H9 (cell line): ENCODE measurements around the gene ISYNA1. TPM values are rescaled to one million over a fixed set of nuclear protein-coding genes. Genes with fewer than 3 reads are reported as not detected.

Experiments used
- DNase-seq: peaks from one replicate; pipeline ENCODE4 v3.0.0-alpha.2; 2017
- H2AFZ ChIP-seq: one replicate; pipeline ENCODE4 v1.6.1; 2013; ENCODE audit warnings: mild to moderate bottlenecking, low read length, control low read depth, moderate library complexity
- H2AK5ac ChIP-seq: 2 replicates; pipeline ENCODE4 v1.6.1; 2013; ENCODE audit warnings: low read length, control low read depth, mixed read lengths; ENCODE audit not compliant: insufficient read length
- H2BK120ac ChIP-seq: one replicate; pipeline ENCODE4 v1.6.1; 2013; ENCODE audit warnings: low read depth, mild to moderate bottlenecking, low read length, control low read depth, inconsistent platforms; ENCODE audit not compliant: poor library complexity, severe bottlenecking
- H2BK12ac ChIP-seq: 2 replicates; pipeline ENCODE4 v1.6.1; 2013; ENCODE audit warnings: low read length, control low read depth, mixed read lengths, low read depth; ENCODE audit not compliant: insufficient read length
- H2BK15ac ChIP-seq: 2 replicates; pipeline ENCODE4 v1.6.1; 2013; ENCODE audit warnings: low read depth, low read length, control low read depth
- H2BK20ac ChIP-seq: one replicate; pipeline ENCODE4 v1.6.1; 2013; ENCODE audit warnings: low read depth, mild to moderate bottlenecking, low read length, control low read depth, inconsistent platforms; ENCODE audit not compliant: poor library complexity, severe bottlenecking
- H2BK5ac ChIP-seq: 2 replicates; pipeline ENCODE4 v1.6.1; 2013; ENCODE audit warnings: low read length, control low read depth, mixed read lengths; ENCODE audit not compliant: insufficient read length
- H3K14ac ChIP-seq: 2 replicates; pipeline ENCODE4 v1.6.1; 2013; ENCODE audit warnings: low read length, control low read depth; ENCODE audit not compliant: insufficient read depth
- H3K18ac ChIP-seq: 2 replicates; pipeline ENCODE4 v1.6.1; 2013; ENCODE audit warnings: low read depth, mild to moderate bottlenecking, mixed read lengths, low read length, control low read depth; ENCODE audit not compliant: insufficient read length
- H3K23ac ChIP-seq: 2 replicates; pipeline ENCODE4 v1.6.1; 2013; ENCODE audit warnings: low read length, control low read depth, mixed read lengths, low read depth; ENCODE audit not compliant: insufficient read length
- H3K23me2 ChIP-seq: 2 replicates; pipeline ENCODE4 v1.6.1; 2013; ENCODE audit warnings: low read depth, mild to moderate bottlenecking, mixed read lengths, low read length, control low read depth; ENCODE audit not compliant: insufficient read length, poor library complexity, severe bottlenecking
- H3K27ac ChIP-seq: 2 replicates; pipeline ENCODE4 v1.5.1; 2013; ENCODE audit warnings: low read length, control low read depth, mixed read lengths, low read depth; ENCODE audit not compliant: insufficient read length
- H3K27me3 ChIP-seq: 2 replicates; pipeline ENCODE4 v1.6.1; 2013; ENCODE audit warnings: low read length, control low read depth, inconsistent platforms; ENCODE audit not compliant: insufficient read depth
- H3K4ac ChIP-seq: 2 replicates; pipeline ENCODE4 v1.6.1; 2013; ENCODE audit warnings: low read depth, mild to moderate bottlenecking, control low read depth, inconsistent platforms, low read length, moderate library complexity
- H3K4me1 ChIP-seq: 2 replicates; pipeline ENCODE4 v1.6.1; 2013; ENCODE audit warnings: low read length, control low read depth, inconsistent platforms; ENCODE audit not compliant: insufficient read depth
- H3K4me2 ChIP-seq: 2 replicates; pipeline ENCODE4 v1.6.1; 2013; ENCODE audit warnings: low read length, control low read depth, mixed read lengths; ENCODE audit not compliant: insufficient read length, insufficient read depth
- H3K56ac ChIP-seq: 2 replicates; pipeline ENCODE4 v1.6.1; 2013; ENCODE audit warnings: low read depth, mild to moderate bottlenecking, mixed read lengths, low read length, control low read depth; ENCODE audit not compliant: insufficient read length
- H3K79me1 ChIP-seq: 2 replicates; pipeline ENCODE4 v1.6.1; 2013; ENCODE audit warnings: low read depth, mild to moderate bottlenecking, moderate library complexity, low read length, control low read depth, inconsistent platforms; ENCODE audit not compliant: insufficient read depth, poor library complexity, severe bottlenecking
- H3K79me2 ChIP-seq: 2 replicates; pipeline ENCODE4 v1.6.1; 2013; ENCODE audit warnings: low read length, control low read depth, inconsistent platforms; ENCODE audit not compliant: insufficient read depth
- H3K9ac ChIP-seq: 2 replicates; pipeline ENCODE4 v1.6.1; 2013; ENCODE audit warnings: low read length, control low read depth, mixed read lengths; ENCODE audit not compliant: insufficient read length; ENCODE audit errors: extremely low read depth
- H3K9me3 ChIP-seq: one replicate; pipeline ENCODE4 v1.6.1; 2013; ENCODE audit warnings: low read depth, low read length, inconsistent platforms; ENCODE audit not compliant: control insufficient read depth
- H3T11ph ChIP-seq: one replicate; pipeline ENCODE4 v1.6.1; 2013; ENCODE audit warnings: mild to moderate bottlenecking, low read length, control low read depth, inconsistent platforms
- H4K20me1 ChIP-seq: one replicate; pipeline ENCODE4 v1.6.1; 2013; ENCODE audit not compliant: control insufficient read depth, insufficient read length, insufficient read depth
- H4K5ac ChIP-seq: 2 replicates; pipeline ENCODE4 v1.6.1; 2013; ENCODE audit warnings: low read depth, mild to moderate bottlenecking, mixed read lengths, low read length, control low read depth; ENCODE audit not compliant: insufficient read length
- H4K8ac ChIP-seq: replicated peaks from 2 replicates; pipeline ENCODE4 v1.6.1; 2013; ENCODE audit warnings: low read length, control low read depth, mixed read lengths, low read depth; ENCODE audit not compliant: insufficient read length
- H4K91ac ChIP-seq: 2 replicates; pipeline ENCODE4 v1.6.1; 2013; ENCODE audit warnings: low read depth, mild to moderate bottlenecking, moderate library complexity, mixed read lengths, low read length, control low read depth; ENCODE audit not compliant: insufficient read length
- H3K27ac Mint-ChIP-seq, 3 experiments: 2 replicates in 2 of 3; 3 replicates in 1 of 3; pipeline ENCODE4 v1.8.0; 2020 to 2021; ENCODE audit warnings: mixed read lengths in 3 of 3, mild to moderate bottlenecking in 1 of 3, moderate library complexity in 1 of 3
- H3K27me3 Mint-ChIP-seq: 2 replicates; pipeline ENCODE4 v1.8.0; 2021; ENCODE audit warnings: low read depth, mild to moderate bottlenecking, moderate library complexity, mixed read lengths
- H3K36me3 Mint-ChIP-seq, 3 experiments: 2 replicates in 2 of 3; 3 replicates in 1 of 3; pipeline ENCODE4 v1.8.0; 2020 to 2021; ENCODE audit warnings: low read depth in 3 of 3, mixed read lengths in 3 of 3; ENCODE audit not compliant: insufficient read depth in 1 of 3
- H3K4me1 Mint-ChIP-seq, 2 experiments: 2 replicates each; pipeline ENCODE4 v1.8.0; 2020; ENCODE audit warnings: mixed read lengths in 2 of 2
- H3K4me3 Mint-ChIP-seq, 2 experiments: 2 replicates in 1 of 2; 3 replicates in 1 of 2; pipeline ENCODE4 v1.8.0; 2020 to 2021; ENCODE audit warnings: mild to moderate bottlenecking in 2 of 2, mixed read lengths in 2 of 2, moderate library complexity in 1 of 2
- H3K9me3 Mint-ChIP-seq, 2 experiments: 2 replicates in 1 of 2; 3 replicates in 1 of 2; pipeline ENCODE4 v1.8.0; 2020; ENCODE audit warnings: mild to moderate bottlenecking in 2 of 2, mixed read lengths in 2 of 2, moderate library complexity in 1 of 2
- CTCF ChIP-seq: fragments of 200-600 bp; sonication (generic); conservative IDR thresholded peaks from 3 replicates; pipeline ENCODE4 v1.8.0; 2021; ENCODE audit warnings: antibody characterized with exemption, mild to moderate bottlenecking
- WGBS: extraction: QIAGEN DNeasy Blood & Tissue Kit; methylation state at CpG from one replicate; pipeline ENCODE4 v1.1.7; 2013; ENCODE audit warnings: missing lambda C conversion rate, low lambda C conversion rate, mixed read lengths; ENCODE audit not compliant: insufficient read length; ENCODE audit errors: extremely low coverage; 5-methylcytosine and 5-hydroxymethylcytosine counted together
- total RNA-seq: library from RNA; stranded (reverse); gene quantifications from 2 replicates; pipeline ENCODE4 v1.2.1, GENCODE V29; 2021

Gene ISYNA1
- total RNA-seq, 1 experiment from 2014 or later: 241 TPM

GRCh38 chr19:18468517-18468916 lies 30.6 kb upstream of the ISYNA1 start:
- H3K4me2 ChIP-seq: no peak overlapping the region
- no peak overlapping the region for H3K18ac ChIP-seq
- H3K4ac ChIP-seq: no peak overlapping the region
- Mint-ChIP-seq H3K4me1 (peaks cover 5 to 10% of the 10 kb centered on the region in 2 experiments), H3K36me3 (peaks cover 0 to 16% (median 10%) of the 10 kb centered on the region in 3 experiments; a peak in 5 of 7 replicates), H3K27ac (no peak overlapping the region; a peak in 1 of 7 replicates), H3K27me3 (no peaks in the 10 kb centered on the region), H3K4me3 (no peak overlapping the region), H3K9me3 (no peaks in the 10 kb centered on the region)
- no peaks in the 10 kb centered on the region for H3K79me1 ChIP-seq
- H3K27ac ChIP-seq: no peak overlapping the region
- no peaks in the 10 kb centered on the region for H3K27me3 ChIP-seq
- no peak overlapping the region for H2BK12ac ChIP-seq
- H4K91ac ChIP-seq: no peak overlapping the region
- H2AFZ ChIP-seq: no peak overlapping the region
- H3K4me1 ChIP-seq: no peaks in the 10 kb centered on the region
- H3K56ac ChIP-seq: no peak overlapping the region
- H4K5ac ChIP-seq: no peak overlapping the region
- DNase-seq: no peak
- H2BK15ac ChIP-seq: no peak overlapping the region
- H3K79me2 ChIP-seq: no peaks in the 10 kb centered on the region
- H3T11ph ChIP-seq: no peak overlapping the region
- H3K14ac ChIP-seq: no peak overlapping the region
- no peak overlapping the region for H4K8ac ChIP-seq
- no peak for TF ChIP-seq CTCF
- no peaks in the 10 kb centered on the region for H4K20me1 ChIP-seq
- H2AK5ac ChIP-seq: no peak overlapping the region
- no peak overlapping the region for H3K23ac ChIP-seq
- no peak overlapping the region for H3K9ac ChIP-seq
- no peaks in the 10 kb centered on the region for H3K23me2 ChIP-seq
- no peak overlapping the region for H2BK120ac ChIP-seq
- WGBS: no CpG with 5 or more reads among the region's 3 CpGs
- no peaks in the 10 kb centered on the region for H3K9me3 ChIP-seq
- H2BK5ac ChIP-seq: no peak overlapping the region
- no peak overlapping the region for H2BK20ac ChIP-seq
